Panc1 (cell line): Measurements from ENCODE around the gene FAM83E. TPM values are rescaled to one million over a fixed set of nuclear protein-coding genes. Genes with fewer than 3 reads are reported as not detected.

Experiments used
- ATAC-seq: fragments of 200-7000 bp; cut with Tn5 transposase; 2 replicates; pipeline ENCODE4 v1.9.1; 2020; ENCODE audit warnings: mild to moderate bottlenecking, moderate library complexity
- BruUV-seq: library from RNA; stranded (reverse); fragments of 400-500 nt; replicated peaks from 2 replicates; lab custom pipeline; 2021; lab: Mats Ljungman, UMichigan
- CTCF ChIA-PET: fragments of 300-600 bp; sonication (Branson Sonifier 250); formaldehyde crosslinking; loops from one replicate; lab custom pipeline; 2022; ENCODE audit warnings: antibody characterized with exemption; lab: Charles Lee
- POLR2A ChIA-PET: fragments of 300-600 bp; sonication (Branson Sonifier 250); formaldehyde crosslinking; loops from one replicate; lab custom pipeline; 2022; ENCODE audit warnings: antibody characterized with exemption; lab: Charles Lee
- DNase-seq: peaks from one replicate; pipeline ENCODE4 v3.0.0-alpha.2; 2010; ENCODE audit warnings: low read depth, low spot score
- H3K27ac ChIP-seq: 2 replicates; pipeline ENCODE4 v1.5.1; 2011; ENCODE audit warnings: mild to moderate bottlenecking, low read length, inconsistent platforms
- H3K27me3 ChIP-seq: fragments of 200-500 bp; sonication (Bioruptor generic); 2 replicates; pipeline ENCODE4 v1.6.0; 2014; ENCODE audit warnings: low read length, inconsistent platforms; ENCODE audit not compliant: control insufficient read depth, insufficient read depth
- H3K36me3 ChIP-seq: fragments of 200-500 bp; sonication (Bioruptor generic); 2 replicates; pipeline ENCODE4 v1.5.1; 2014; ENCODE audit warnings: inconsistent platforms, mild to moderate bottlenecking, low read length, moderate library complexity; ENCODE audit not compliant: control insufficient read depth, insufficient read depth
- H3K4me1 ChIP-seq: 2 replicates; pipeline ENCODE4 v1.5.1; 2011; ENCODE audit warnings: inconsistent platforms, mild to moderate bottlenecking, low read length, moderate library complexity; ENCODE audit not compliant: control insufficient read depth, insufficient read depth
- H3K4me3 ChIP-seq, 2 experiments: 2 replicates each; pipeline ENCODE4 v1.5.1; 2011 to 2012; ENCODE audit warnings: low read depth in 2 of 2, low read length in 2 of 2, mild to moderate bottlenecking in 2 of 2, inconsistent platforms in 1 of 2, moderate library complexity in 1 of 2
- H3K9me3 ChIP-seq: fragments of 200-500 bp; sonication (Bioruptor generic); 2 replicates; pipeline ENCODE4 v1.5.1; 2014; ENCODE audit warnings: low read depth, mild to moderate bottlenecking, inconsistent platforms, low read length, moderate library complexity; ENCODE audit not compliant: control insufficient read depth, insufficient read depth
- POLR2AphosphoS5 ChIP-seq: IDR thresholded peaks from 2 replicates; pipeline ENCODE4 v1.6.1; 2012; ENCODE audit warnings: mild to moderate bottlenecking, low read depth, low read length, moderate library complexity
- SIN3A ChIP-seq: IDR thresholded peaks from 2 replicates; pipeline ENCODE4 v1.6.1; 2012; ENCODE audit warnings: low read depth, mild to moderate bottlenecking, low read length, moderate library complexity, borderline replicate concordance; ENCODE audit not compliant: insufficient read depth
- TCF7L2 ChIP-seq: IDR thresholded peaks from 2 replicates; pipeline ENCODE4 v1.6.1; 2011; ENCODE audit warnings: mild to moderate bottlenecking, low read depth, low read length, inconsistent platforms
- in situ Hi-C: cut with HindIII; loops from 2 replicates; pipeline ENCODE4 v1.10.0; 2016; ENCODE audit warnings: low sequenced_read_pairs, low pct_unique_long_range_greater_than_20kb
- intact Hi-C: fragments of 100-400 bp; cut with micrococcal nuclease; formaldehyde crosslinking; loops from one replicate; pipeline ENCODE4 v1.10.0; 2022; ENCODE audit not compliant: unreplicated experiment
- total RNA-seq: library from RNA; stranded (reverse); gene quantifications from one replicate; pipeline ENCODE4 v1.2.1, GENCODE V29; 2021; ENCODE audit not compliant: unreplicated experiment
- TF ChIP-seq, protein P1 (sequence below): fragments of 450-650 bp; IDR thresholded peaks from 2 replicates; pipeline ENCODE4 v1.5.1; 2017; ENCODE audit warnings: mild to moderate bottlenecking
- TF ChIP-seq, protein P2 (sequence below), 2 experiments: IDR thresholded peaks; 2 replicates each; pipeline ENCODE4 v1.6.1; 2011 to 2012; ENCODE audit warnings: low read depth in 2 of 2, control low read depth in 1 of 2, low read length in 1 of 2, mild to moderate bottlenecking in 1 of 2, moderate library complexity in 1 of 2; ENCODE audit not compliant: insufficient read depth in 1 of 2

Gene FAM83E
- total RNA-seq, 1 experiment from 2014 or later, result 1.0 TPM

DNA sequence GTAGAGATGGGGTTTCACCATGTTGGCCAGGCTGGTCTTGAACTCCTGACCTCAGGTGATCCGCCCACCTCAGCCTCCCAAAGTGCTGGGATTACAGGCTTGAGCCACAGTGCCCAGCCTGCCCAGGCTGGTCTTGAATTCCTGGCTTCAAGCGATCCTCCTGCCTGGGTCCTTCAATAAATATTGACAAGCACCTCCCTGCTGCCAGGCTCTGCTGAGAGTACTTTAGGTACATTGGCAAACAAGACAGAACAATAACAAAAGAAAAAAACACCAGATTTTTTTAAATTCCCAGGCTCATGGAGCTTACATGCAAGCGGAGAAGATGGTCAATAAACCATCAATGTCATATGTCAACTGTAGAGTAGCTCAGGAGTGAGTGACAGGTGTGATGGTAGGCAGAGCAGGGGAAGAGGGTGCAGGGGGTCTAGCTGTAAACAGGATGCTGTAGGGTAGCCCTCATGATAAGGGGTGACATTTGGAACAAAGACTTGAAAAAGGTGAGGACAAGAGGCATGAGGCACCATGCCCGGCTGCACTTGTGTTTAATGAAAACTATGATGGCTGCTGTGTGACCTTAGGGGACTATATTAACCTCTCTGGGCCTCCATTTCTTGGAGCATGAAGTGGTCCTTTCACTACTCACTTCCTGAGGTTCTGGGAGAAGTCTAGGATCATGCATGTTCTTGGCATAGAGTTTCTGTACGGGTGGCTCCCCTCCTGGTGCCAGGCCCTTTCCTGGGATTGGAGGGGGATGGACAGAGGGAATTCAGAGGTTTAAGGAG lies 43.3 kb downstream of the FAM83E start:
- Histone ChIP-seq H3K4me1 (peaks cover 18% of the 10 kb centered on the region), H3K27me3 (no peaks in the 10 kb centered on the region), H3K27ac (no peak overlapping the region), H3K36me3 (no peaks in the 10 kb centered on the region), H3K9me3 (no peaks in the 10 kb centered on the region), H3K4me3 (no peak overlapping the region)
- ChIA-PET POLR2A (interaction anchor here (0.6 kb wide), 1 partner anchor 710 kb away, joined by 4 read pairs; no protein-coding TSS in a partner anchor), CTCF (interaction anchor here (0.6 kb wide), 1 partner anchor 40 kb away, joined by 6 read pairs; no protein-coding TSS in a partner anchor)
- in situ Hi-C loops, result no loop called here
- intact Hi-C loops, result no loop called here
- no peak for ATAC-seq
- TF ChIP-seq POLR2AphosphoS5, result no peak
- no peak for TF ChIP-seq TCF7L2
- no TSS peak for BruUV-seq
- DNase-seq, result no peak

DNA sequence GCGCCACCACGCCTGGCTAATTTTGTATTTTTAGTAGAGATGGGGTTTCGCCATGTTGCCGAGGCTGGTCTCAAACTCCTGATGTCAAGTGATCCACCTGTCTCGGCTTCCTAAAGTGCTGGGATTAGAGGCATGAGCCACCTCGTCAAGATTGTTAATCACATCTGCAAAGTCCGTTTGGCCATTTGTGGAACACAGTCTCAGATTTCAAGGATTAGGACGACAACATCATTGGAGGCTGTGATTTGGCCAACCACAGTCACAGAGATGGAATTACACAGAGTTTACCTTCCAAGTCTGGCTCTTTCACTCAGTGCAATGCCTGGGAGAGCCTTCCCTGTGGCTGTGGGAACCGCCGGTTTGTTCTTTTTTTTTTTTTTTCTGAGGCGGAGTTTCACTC lies 45.1 kb downstream of the FAM83E start:
- no peak overlapping the region for H3K4me3 ChIP-seq
- H3K9me3 ChIP-seq, result no peaks in the 10 kb centered on the region
- ATAC-seq (no peak), DNase-seq (no peak)
- no peak overlapping the region; the same call in 1 of the 2 replicates for H3K27ac ChIP-seq
- BruUV-seq, result no TSS peak
- in situ Hi-C loops, result no loop called here
- peaks cover 18% of the 10 kb centered on the region for H3K4me1 ChIP-seq
- POLR2A ChIA-PET, result no interaction called here
- H3K27me3 ChIP-seq, result no peaks in the 10 kb centered on the region
- intact Hi-C loops, result no loop called here
- H3K36me3 ChIP-seq, result no peaks in the 10 kb centered on the region
- no peak for TF ChIP-seq POLR2AphosphoS5
- TF ChIP-seq, protein P1, sequence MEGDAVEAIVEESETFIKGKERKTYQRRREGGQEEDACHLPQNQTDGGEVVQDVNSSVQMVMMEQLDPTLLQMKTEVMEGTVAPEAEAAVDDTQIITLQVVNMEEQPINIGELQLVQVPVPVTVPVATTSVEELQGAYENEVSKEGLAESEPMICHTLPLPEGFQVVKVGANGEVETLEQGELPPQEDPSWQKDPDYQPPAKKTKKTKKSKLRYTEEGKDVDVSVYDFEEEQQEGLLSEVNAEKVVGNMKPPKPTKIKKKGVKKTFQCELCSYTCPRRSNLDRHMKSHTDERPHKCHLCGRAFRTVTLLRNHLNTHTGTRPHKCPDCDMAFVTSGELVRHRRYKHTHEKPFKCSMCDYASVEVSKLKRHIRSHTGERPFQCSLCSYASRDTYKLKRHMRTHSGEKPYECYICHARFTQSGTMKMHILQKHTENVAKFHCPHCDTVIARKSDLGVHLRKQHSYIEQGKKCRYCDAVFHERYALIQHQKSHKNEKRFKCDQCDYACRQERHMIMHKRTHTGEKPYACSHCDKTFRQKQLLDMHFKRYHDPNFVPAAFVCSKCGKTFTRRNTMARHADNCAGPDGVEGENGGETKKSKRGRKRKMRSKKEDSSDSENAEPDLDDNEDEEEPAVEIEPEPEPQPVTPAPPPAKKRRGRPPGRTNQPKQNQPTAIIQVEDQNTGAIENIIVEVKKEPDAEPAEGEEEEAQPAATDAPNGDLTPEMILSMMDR, result no peak
- TF ChIP-seq SIN3A, result no peak
- TF ChIP-seq TCF7L2, result no peak
- TF ChIP-seq, protein P2, sequence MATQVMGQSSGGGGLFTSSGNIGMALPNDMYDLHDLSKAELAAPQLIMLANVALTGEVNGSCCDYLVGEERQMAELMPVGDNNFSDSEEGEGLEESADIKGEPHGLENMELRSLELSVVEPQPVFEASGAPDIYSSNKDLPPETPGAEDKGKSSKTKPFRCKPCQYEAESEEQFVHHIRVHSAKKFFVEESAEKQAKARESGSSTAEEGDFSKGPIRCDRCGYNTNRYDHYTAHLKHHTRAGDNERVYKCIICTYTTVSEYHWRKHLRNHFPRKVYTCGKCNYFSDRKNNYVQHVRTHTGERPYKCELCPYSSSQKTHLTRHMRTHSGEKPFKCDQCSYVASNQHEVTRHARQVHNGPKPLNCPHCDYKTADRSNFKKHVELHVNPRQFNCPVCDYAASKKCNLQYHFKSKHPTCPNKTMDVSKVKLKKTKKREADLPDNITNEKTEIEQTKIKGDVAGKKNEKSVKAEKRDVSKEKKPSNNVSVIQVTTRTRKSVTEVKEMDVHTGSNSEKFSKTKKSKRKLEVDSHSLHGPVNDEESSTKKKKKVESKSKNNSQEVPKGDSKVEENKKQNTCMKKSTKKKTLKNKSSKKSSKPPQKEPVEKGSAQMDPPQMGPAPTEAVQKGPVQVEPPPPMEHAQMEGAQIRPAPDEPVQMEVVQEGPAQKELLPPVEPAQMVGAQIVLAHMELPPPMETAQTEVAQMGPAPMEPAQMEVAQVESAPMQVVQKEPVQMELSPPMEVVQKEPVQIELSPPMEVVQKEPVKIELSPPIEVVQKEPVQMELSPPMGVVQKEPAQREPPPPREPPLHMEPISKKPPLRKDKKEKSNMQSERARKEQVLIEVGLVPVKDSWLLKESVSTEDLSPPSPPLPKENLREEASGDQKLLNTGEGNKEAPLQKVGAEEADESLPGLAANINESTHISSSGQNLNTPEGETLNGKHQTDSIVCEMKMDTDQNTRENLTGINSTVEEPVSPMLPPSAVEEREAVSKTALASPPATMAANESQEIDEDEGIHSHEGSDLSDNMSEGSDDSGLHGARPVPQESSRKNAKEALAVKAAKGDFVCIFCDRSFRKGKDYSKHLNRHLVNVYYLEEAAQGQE (IDR thresholded peaks at IDR 0.05; ENCODE audit: insufficient read depth in 1 of 2, low read depth in 2 of 2, low read length in 1 of 2), result no peak
- CTCF ChIA-PET, result no interaction called here
